Activated CD4-positive, alpha-beta memory T cell treated with anti-CD3 and anti-CD28 coated beads for 36 hours (primary cell): Measurements from ENCODE around the gene LY6G5C. TPM values are rescaled to one million over a fixed set of nuclear protein-coding genes. Genes with fewer than 3 reads are reported as not detected.
"Not testable (repeated sequence)": the region's sequence is repeated elsewhere in the genome, so short reads cannot be mapped to it uniquely, and the experiment has no call there.

ENCODE experiments used
- CTCF ChIA-PET: fragments of 350-600 bp; sonication (Branson Sonifier 250); formaldehyde crosslinking; loops from one replicate; lab custom pipeline; 2021; ENCODE audit warnings: antibody characterized with exemption, inconsistent platforms; lab: Charles Lee
- POLR2A ChIA-PET: fragments of 350-600 bp; sonication (Branson Sonifier 250); formaldehyde crosslinking; loops from one replicate; lab custom pipeline; 2021; ENCODE audit warnings: antibody characterized with exemption; lab: Charles Lee
- DNase-seq: peaks from one replicate; pipeline ENCODE4 v3.0.0-alpha.2; 2020
- H3K27ac Mint-ChIP-seq: one replicate; pipeline ENCODE4 v1.8.0; 2021; ENCODE audit warnings: mixed read lengths
- H3K27me3 Mint-ChIP-seq: one replicate; pipeline ENCODE4 v1.8.0; 2021; ENCODE audit warnings: mixed read lengths
- H3K36me3 Mint-ChIP-seq: one replicate; pipeline ENCODE4 v1.8.0; 2021; ENCODE audit warnings: mixed read lengths
- H3K4me1 Mint-ChIP-seq: one replicate; pipeline ENCODE4 v1.8.0; 2021; ENCODE audit warnings: low read depth, mixed read lengths
- H3K4me3 Mint-ChIP-seq: one replicate; pipeline ENCODE4 v1.8.0; 2021; ENCODE audit warnings: mild to moderate bottlenecking, mixed read lengths
- H3K9me3 Mint-ChIP-seq: one replicate; pipeline ENCODE4 v1.8.0; 2021; ENCODE audit warnings: mixed read lengths
- intact Hi-C: fragments of 100-400 bp; cut with micrococcal nuclease; formaldehyde crosslinking; loops from one replicate; pipeline ENCODE4 v1.15.1; 2023
- total RNA-seq, 2 experiments: library from RNA; stranded (reverse); gene quantifications; one replicate each; pipeline ENCODE4 v1.2.3, GENCODE V29; 2021

Gene LY6G5C
- total RNA-seq, 2 experiments from 2014 or later, result 1.4 to 1.8 TPM

GRCh38 chr6:31712296-31712695 is 31.4 kb upstream of the LY6G5C start:
- H3K27me3 Mint-ChIP-seq, result no peaks in the 10 kb centered on the region
- DNase-seq, result no peak
- no peaks in the 10 kb centered on the region for H3K36me3 Mint-ChIP-seq
- no peak overlapping the region for H3K4me3 Mint-ChIP-seq
- no peak overlapping the region for H3K27ac Mint-ChIP-seq
- peaks cover 2% of the 10 kb centered on the region for H3K4me1 Mint-ChIP-seq
- intact Hi-C loops, result no loop called here
- no peaks in the 10 kb centered on the region for H3K9me3 Mint-ChIP-seq
- ChIA-PET POLR2A (no interaction called here), CTCF (interaction anchor here (0.6 kb wide), 1 partner anchor 88 kb away, joined by 4 read pairs; no protein-coding TSS in a partner anchor)

- intact Hi-C loops, result no loop called here
- Mint-ChIP-seq H3K9me3 (no peaks in the 10 kb centered on the region), H3K36me3 (no peaks in the 10 kb centered on the region), H3K4me3 (no peak overlapping the region), H3K27me3 (no peaks in the 10 kb centered on the region), H3K4me1 (peaks cover 2% of the 10 kb centered on the region), H3K27ac (no peak overlapping the region)
- CTCF ChIA-PET, result interaction anchor here (1.0 kb wide), 1 partner anchor 21 kb away, joined by 3 read pairs; no protein-coding TSS in a partner anchor
- POLR2A ChIA-PET, result no interaction called here
- no peak for DNase-seq
These were observed 30.4 kb upstream of the LY6G5C start for GRCh38 chr6:31711233-31711632.

GRCh38 chr6:31710523-31711219 is 29.8 kb upstream of the LY6G5C start:
- ChIA-PET POLR2A (no interaction called here), CTCF (interaction anchor here (1.0 kb wide), 1 partner anchor 21 kb away, joined by 3 read pairs; no protein-coding TSS in a partner anchor)
- Mint-ChIP-seq H3K36me3 (no peaks in the 10 kb centered on the region), H3K27ac (no peak overlapping the region), H3K4me3 (no peak overlapping the region), H3K27me3 (no peaks in the 10 kb centered on the region), H3K9me3 (no peaks in the 10 kb centered on the region), H3K4me1 (peaks cover 2% of the 10 kb centered on the region)
- DNase-seq, result no peak
- intact Hi-C loops, result no loop called here

- intact Hi-C loops, result not testable (repeated sequence)
These were observed 28.3 kb upstream of the LY6G5C start for GRCh38 chr6:31709157-31709556.

GRCh38 chr6:31708224-31708623 is 27.4 kb upstream of the LY6G5C start:
- H3K27me3 Mint-ChIP-seq, result no peaks in the 10 kb centered on the region
- POLR2A ChIA-PET, result no interaction called here
- H3K27ac Mint-ChIP-seq, result no peak overlapping the region
- CTCF ChIA-PET, result no interaction called here
- H3K9me3 Mint-ChIP-seq, result no peaks in the 10 kb centered on the region
- H3K4me3 Mint-ChIP-seq, result no peak overlapping the region
- peaks cover 4% of the 10 kb centered on the region for H3K4me1 Mint-ChIP-seq
- no peak for DNase-seq
- intact Hi-C loops, result no loop called here
- H3K36me3 Mint-ChIP-seq, result no peaks in the 10 kb centered on the region

More at GRCh38 chr6:31709157-31709556, 28.3 kb upstream of the LY6G5C start:
- POLR2A ChIA-PET, H3K4me3 Mint-ChIP-seq, DNase-seq, H3K4me1 Mint-ChIP-seq, H3K36me3 Mint-ChIP-seq, CTCF ChIA-PET, H3K27me3 Mint-ChIP-seq, H3K27ac Mint-ChIP-seq, H3K9me3 Mint-ChIP-seq: not testable (repeated sequence)

GRCh38 chr6:31707701-31708100 is 26.8 kb upstream of the LY6G5C start:
- CTCF ChIA-PET, result no interaction called here
- peaks cover 5% of the 10 kb centered on the region for H3K4me1 Mint-ChIP-seq
- H3K27ac Mint-ChIP-seq, result no peak overlapping the region
- peaks cover under 1% of the 10 kb centered on the region for H3K36me3 Mint-ChIP-seq
- no peak for DNase-seq
- no peaks in the 10 kb centered on the region for H3K9me3 Mint-ChIP-seq
- intact Hi-C loops, result no loop called here
- POLR2A ChIA-PET, result no interaction called here
- no peaks in the 10 kb centered on the region for H3K27me3 Mint-ChIP-seq
- no peak overlapping the region for H3K4me3 Mint-ChIP-seq

- intact Hi-C loops, result no loop called here
- Mint-ChIP-seq H3K9me3 (no peaks in the 10 kb centered on the region), H3K4me1 (peaks cover 8% of the 10 kb centered on the region), H3K36me3 (peaks cover 3% of the 10 kb centered on the region), H3K27me3 (no peaks in the 10 kb centered on the region), H3K27ac (no peak within 1 kb of the TSS), H3K4me3 (no peak within 1 kb of the TSS)
- no peak for DNase-seq
- POLR2A ChIA-PET, result no interaction called here
- CTCF ChIA-PET, result no interaction called here
These were observed 25.7 kb upstream of the LY6G5C start, which contains the start of gene LY6G6F for GRCh38 chr6:31706599-31706998. LY6G6F (plus strand) TSS chr6:31706866; CDS start chr6:31706907, 41 bp downstream.

- no peak for DNase-seq
- Mint-ChIP-seq H3K36me3 (peaks cover 3% of the 10 kb centered on the region), H3K27me3 (no peaks in the 10 kb centered on the region), H3K9me3 (no peaks in the 10 kb centered on the region), H3K4me3 (no peak overlapping the region), H3K4me1 (peaks cover 13% of the 10 kb centered on the region), H3K27ac (no peak overlapping the region)
- intact Hi-C loops, result no loop called here
- POLR2A ChIA-PET, result no interaction called here
- CTCF ChIA-PET, result no interaction called here
These were observed 25.1 kb upstream of the LY6G5C start for GRCh38 chr6:31705931-31706330.

GRCh38 chr6:31702819-31703716 is 22.2 kb upstream of the LY6G5C start, which contains the start of gene ABHD16A:
ABHD16A (minus strand) TSS chr6:31703324; CDS start chr6:31703281, 43 bp downstream.
- ChIA-PET POLR2A (interaction anchor here (0.6 to 1.8 kb wide), 6 partner anchors 28 to 103 kb away, joined by 3 to 7 read pairs (median 3); partner anchors contain the start of genes BAG6, GPANK1 and MSH5), CTCF (interaction anchor here (0.7 to 1.3 kb wide), 6 partner anchors 27 to 112 kb away, joined by 3 to 7 read pairs (median 3); partner anchors contain the start of genes HSPA1A, HSPA1L and LSM2)
- DNase-seq, result peak; percentile 99
- H3K4me3 Mint-ChIP-seq, result peak within 1 kb of the TSS; percentile 99
- peak within 1 kb of the TSS; percentile 97 for H3K27ac Mint-ChIP-seq
- H3K4me1 Mint-ChIP-seq, result peaks cover 17% of the 10 kb centered on the region
- H3K9me3 Mint-ChIP-seq, result no peaks in the 10 kb centered on the region
- no peaks in the 10 kb centered on the region for H3K27me3 Mint-ChIP-seq
- intact Hi-C loops, result loop anchor here (1.0 to 2.0 kb wide), 3 partner anchors 35 to 160 kb away; partner anchors contain the start of gene GPANK1
- H3K36me3 Mint-ChIP-seq, result peaks cover 3% of the 10 kb centered on the region

GRCh38 chr6:31702405-31702818 is 21.5 kb upstream of the LY6G5C start:
- peak; percentile 71 for DNase-seq
- H3K27me3 Mint-ChIP-seq, result no peaks in the 10 kb centered on the region
- POLR2A ChIA-PET, result interaction anchor here (0.6 to 1.8 kb wide), 4 partner anchors 29 to 50 kb away, joined by 3 to 7 read pairs (median 5); partner anchors contain the start of genes BAG6 and MSH5
- peak overlapping the region; percentile 97 for H3K27ac Mint-ChIP-seq
- intact Hi-C loops, result loop anchor here (2.0 kb wide), 1 partner anchor 38 kb away; the partner anchor contains the start of gene GPANK1
- CTCF ChIA-PET, result interaction anchor here (1.2 to 1.3 kb wide), 3 partner anchors 28 to 87 kb away, joined by 3 to 7 read pairs (median 5); no protein-coding TSS in a partner anchor
- H3K4me1 Mint-ChIP-seq, result peaks cover 24% of the 10 kb centered on the region
- H3K4me3 Mint-ChIP-seq, result peak overlapping the region; percentile 99
- peaks cover 8% of the 10 kb centered on the region for H3K36me3 Mint-ChIP-seq
- no peaks in the 10 kb centered on the region for H3K9me3 Mint-ChIP-seq

- intact Hi-C loops, result loop anchor here (2.0 kb wide), 1 partner anchor 37 kb away; the partner anchor contains the start of gene GPANK1
- H3K27ac Mint-ChIP-seq, result peak overlapping the region; percentile 97
- peaks cover 8% of the 10 kb centered on the region for H3K36me3 Mint-ChIP-seq
- H3K9me3 Mint-ChIP-seq, result no peaks in the 10 kb centered on the region
- DNase-seq, result no peak
- POLR2A ChIA-PET, result interaction anchor here (1.8 kb wide), 2 partner anchors 36 to 38 kb away, joined by 7 read pairs; partner anchors contain the start of gene MSH5
- no peaks in the 10 kb centered on the region for H3K27me3 Mint-ChIP-seq
- peaks cover 26% of the 10 kb centered on the region for H3K4me1 Mint-ChIP-seq
- H3K4me3 Mint-ChIP-seq, result peak overlapping the region; percentile 99
- CTCF ChIA-PET, result interaction anchor here (1.0 to 2.3 kb wide), 2 partner anchors 28 to 68 kb away, joined by 3 to 8 read pairs; partner anchors contain the start of gene DDAH2
These were observed 21.0 kb upstream of the LY6G5C start for GRCh38 chr6:31701666-31702404.
